Central memory CD8-positive, alpha-beta T cell (primary cell): ENCODE measurements around the gene TMEM91.
"Not testable (repeated sequence)": the region's sequence is repeated elsewhere in the genome, so short reads cannot be mapped to it uniquely, and the experiment has no call there.

ENCODE experiments used
- ATAC-seq: fragments of 150-1000 bp; cut with Tn5 transposase; replicated peaks from 2 replicates; pipeline ENCODE4 v1.10.0; 2022; ENCODE audit warnings: mild to moderate bottlenecking, moderate FRiP score, moderate number of reproducible peaks; ENCODE audit not compliant: poor library complexity, severe bottlenecking; ENCODE audit errors: extremely low read depth
- DNase-seq, 2 donors: peaks; one replicate each; pipeline ENCODE4 v3.0.0; 2021; ENCODE audit warnings: low spot score in 2 of 2
- H3K27ac Mint-ChIP-seq: one replicate; pipeline ENCODE4 v1.8.0; 2022; ENCODE audit warnings: low read depth, mild to moderate bottlenecking, moderate library complexity, mixed read lengths
- H3K27me3 Mint-ChIP-seq: one replicate; pipeline ENCODE4 v1.8.0; 2022; ENCODE audit warnings: mixed read lengths
- H3K36me3 Mint-ChIP-seq: one replicate; pipeline ENCODE4 v1.8.0; 2022; ENCODE audit warnings: mild to moderate bottlenecking, moderate library complexity, mixed read lengths; ENCODE audit not compliant: insufficient read depth
- H3K4me1 Mint-ChIP-seq: one replicate; pipeline ENCODE4 v1.8.0; 2022; ENCODE audit warnings: mixed read lengths
- H3K4me3 Mint-ChIP-seq: one replicate; pipeline ENCODE4 v1.8.0; 2022; ENCODE audit warnings: mild to moderate bottlenecking, moderate library complexity, mixed read lengths
- H3K9me3 Mint-ChIP-seq: one replicate; pipeline ENCODE4 v1.8.0; 2022; ENCODE audit warnings: mixed read lengths

Gene TMEM91

DNA sequence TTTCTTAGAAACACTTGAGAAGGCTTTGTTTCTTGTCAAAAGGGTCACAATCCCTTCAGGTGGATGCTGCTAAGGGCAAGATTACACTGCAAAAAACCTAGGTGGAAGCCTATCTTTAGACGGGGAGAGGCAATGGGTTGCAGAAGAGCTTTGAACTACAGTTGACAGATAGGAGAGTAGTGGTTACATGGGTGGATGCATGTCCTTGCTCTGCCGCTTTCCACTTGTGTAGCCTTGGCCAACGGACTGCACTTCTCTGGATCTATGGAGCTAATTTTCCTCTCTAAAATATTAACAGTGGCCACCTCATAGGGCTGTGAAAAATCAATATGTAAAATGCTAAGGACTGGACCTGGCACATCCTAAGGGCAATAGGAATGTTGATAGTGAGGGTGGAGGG is 22.3 kb downstream of the TMEM91 start:
- no peaks in the 10 kb centered on the region for H3K27me3 Mint-ChIP-seq
- no peak for ATAC-seq
- H3K9me3 Mint-ChIP-seq, result no peaks in the 10 kb centered on the region
- H3K36me3 Mint-ChIP-seq, result peaks cover 19% of the 10 kb centered on the region
- peak overlapping the region; percentile 100 for H3K4me3 Mint-ChIP-seq
- DNase-seq, result no peak
- peak overlapping the region; percentile 98 for H3K27ac Mint-ChIP-seq
- H3K4me1 Mint-ChIP-seq, result peaks cover 55% of the 10 kb centered on the region

- Mint-ChIP-seq H3K4me1 (peaks cover 56% of the 10 kb centered on the region), H3K36me3 (peaks cover 17% of the 10 kb centered on the region), H3K9me3 (no peaks in the 10 kb centered on the region), H3K4me3 (peak overlapping the region; percentile 100), H3K27ac (peak overlapping the region; percentile 61), H3K27me3 (no peaks in the 10 kb centered on the region)
- ATAC-seq (no peak), DNase-seq (no peak)
These were observed 22.8 kb downstream of the TMEM91 start for GRCh38 chr19:41399091-41399490.

DNA sequence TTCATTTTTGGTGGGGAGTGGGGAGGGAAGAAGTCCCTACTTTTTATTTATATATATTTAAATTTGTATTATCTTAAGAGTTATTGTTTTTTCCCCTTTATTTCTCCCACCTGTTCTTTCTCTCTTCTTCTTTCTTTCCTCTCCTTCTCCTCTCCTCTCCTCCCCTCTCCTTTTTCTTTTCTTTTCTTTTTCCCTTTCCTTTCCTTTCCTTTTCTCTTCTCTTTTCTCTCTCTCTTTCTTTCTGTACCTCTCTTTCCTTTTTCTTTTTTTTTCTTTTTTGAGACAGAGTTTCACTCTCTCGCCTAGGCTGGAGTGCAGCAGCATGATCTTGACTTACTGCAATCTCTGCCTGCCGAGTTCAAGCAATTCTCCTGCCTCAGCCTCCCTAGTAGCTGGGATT is 23.2 kb downstream of the TMEM91 start:
- DNase-seq, result no peak
- Mint-ChIP-seq H3K4me3 (peak overlapping the region; percentile 69), H3K4me1 (peaks cover 56% of the 10 kb centered on the region), H3K9me3 (no peaks in the 10 kb centered on the region), H3K27ac (peak overlapping the region; percentile 61), H3K36me3 (peaks cover 17% of the 10 kb centered on the region), H3K27me3 (no peaks in the 10 kb centered on the region)
- no peak for ATAC-seq

DNA sequence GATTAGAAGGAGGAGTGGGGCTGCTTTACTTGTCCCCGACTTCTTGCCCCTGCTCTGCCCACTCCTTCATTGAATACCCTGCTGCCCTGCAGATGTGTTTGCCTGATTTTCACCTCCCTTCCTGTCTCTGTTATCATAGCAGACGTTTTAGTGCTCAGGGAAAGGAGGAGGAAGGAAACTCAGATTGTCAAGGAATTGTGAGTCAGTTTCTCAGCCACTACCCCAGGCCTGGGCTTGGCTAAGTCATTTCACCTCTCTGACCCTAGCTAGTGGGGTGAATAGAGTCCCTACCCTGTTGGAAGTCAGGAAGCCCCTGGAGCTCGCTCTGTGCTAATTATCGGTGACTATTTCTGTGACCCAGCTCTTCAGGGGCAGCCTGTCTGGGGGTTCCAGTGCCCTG is 25.1 kb downstream of the TMEM91 start:
- peaks cover 45% of the 10 kb centered on the region for H3K4me1 Mint-ChIP-seq

GRCh38 chr19:41402010-41402409 is 25.7 kb downstream of the TMEM91 start:
- Mint-ChIP-seq H3K4me1 (peaks cover 48% of the 10 kb centered on the region), H3K27me3 (no peaks in the 10 kb centered on the region), H3K4me3 (no peak overlapping the region), H3K9me3 (no peaks in the 10 kb centered on the region), H3K27ac (no peak overlapping the region), H3K36me3 (peaks cover 18% of the 10 kb centered on the region)
- no peak for DNase-seq
- no peak for ATAC-seq

More for the DNA sequence above, 25.1 kb downstream of the TMEM91 start:
- H3K4me3 Mint-ChIP-seq, result no peak overlapping the region
- no peaks in the 10 kb centered on the region for H3K9me3 Mint-ChIP-seq
- no peaks in the 10 kb centered on the region for H3K27me3 Mint-ChIP-seq
- H3K36me3 Mint-ChIP-seq, result peaks cover 18% of the 10 kb centered on the region
- ATAC-seq (no peak), DNase-seq (no peak)
- no peak overlapping the region for H3K27ac Mint-ChIP-seq

DNA sequence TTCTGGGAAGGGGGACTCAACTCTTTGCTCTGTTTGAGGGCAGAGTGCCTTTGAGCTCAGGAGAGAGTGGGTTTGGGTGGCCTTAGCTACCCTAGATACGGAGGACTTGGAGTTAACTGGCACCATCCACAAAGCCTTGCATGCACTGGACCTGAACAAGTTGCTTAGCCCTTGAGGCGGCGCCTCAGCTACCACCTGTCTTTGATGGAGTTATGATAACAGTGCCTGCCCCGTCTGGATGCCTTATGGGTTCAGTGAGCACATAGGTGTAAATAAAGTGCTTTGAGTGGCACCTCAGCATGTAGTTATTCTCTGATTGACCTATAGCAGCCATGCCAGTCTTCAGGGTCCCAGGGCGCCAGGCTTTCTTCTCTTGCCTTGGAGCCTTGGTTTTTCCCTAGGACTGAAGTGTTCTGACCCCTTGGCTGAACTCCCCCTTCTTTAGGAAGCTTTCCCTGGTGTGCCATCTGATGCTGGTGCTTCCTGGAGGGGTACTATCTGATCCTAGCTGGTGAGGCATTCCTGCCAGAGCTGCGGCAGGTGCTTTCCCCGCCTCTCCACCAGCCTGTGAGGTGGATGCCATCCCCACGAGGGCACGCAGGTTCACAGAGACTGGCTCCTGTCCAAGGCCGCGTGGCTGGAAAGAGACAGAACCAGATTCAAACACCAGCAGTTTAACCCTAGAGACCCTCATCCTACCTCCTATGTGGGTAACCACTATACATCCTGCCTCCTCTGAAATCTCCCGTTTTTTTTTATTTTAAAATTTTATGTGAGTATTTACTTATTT is 27.0 kb downstream of the TMEM91 start:
- Mint-ChIP-seq H3K9me3 (no peaks in the 10 kb centered on the region), H3K27ac (no peak overlapping the region), H3K36me3 (peaks cover 12% of the 10 kb centered on the region), H3K4me1 (peaks cover 38% of the 10 kb centered on the region), H3K27me3 (no peaks in the 10 kb centered on the region), H3K4me3 (no peak overlapping the region)
- ATAC-seq, result no peak
- DNase-seq, result no peak

DNA sequence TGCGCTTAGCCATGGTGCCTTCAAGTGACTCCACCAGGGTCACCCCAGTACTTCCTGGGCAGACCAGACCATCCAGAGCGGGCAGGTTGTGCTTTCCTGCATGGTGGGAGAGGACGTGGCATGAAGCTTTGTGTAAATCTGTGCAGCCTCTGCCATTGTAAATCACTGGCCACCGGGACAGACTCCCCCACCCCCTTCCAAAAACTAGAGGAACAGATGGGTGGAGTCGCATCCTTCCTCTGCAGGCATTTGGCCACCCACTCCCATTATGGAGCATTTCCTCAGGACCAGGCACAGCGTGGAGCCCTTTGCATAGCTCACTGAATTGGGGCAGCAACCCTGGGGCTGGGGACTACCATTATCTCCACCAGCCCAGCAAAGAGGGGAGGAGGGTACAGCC is 29.4 kb downstream of the TMEM91 start:
- H3K27ac Mint-ChIP-seq, result no peak overlapping the region
- ATAC-seq, result no peak
- H3K27me3 Mint-ChIP-seq, result no peaks in the 10 kb centered on the region
- no peak overlapping the region for H3K4me3 Mint-ChIP-seq
- H3K9me3 Mint-ChIP-seq, result no peaks in the 10 kb centered on the region
- peaks cover 10% of the 10 kb centered on the region for H3K36me3 Mint-ChIP-seq
- no peak for DNase-seq
- peaks cover 37% of the 10 kb centered on the region for H3K4me1 Mint-ChIP-seq

DNA sequence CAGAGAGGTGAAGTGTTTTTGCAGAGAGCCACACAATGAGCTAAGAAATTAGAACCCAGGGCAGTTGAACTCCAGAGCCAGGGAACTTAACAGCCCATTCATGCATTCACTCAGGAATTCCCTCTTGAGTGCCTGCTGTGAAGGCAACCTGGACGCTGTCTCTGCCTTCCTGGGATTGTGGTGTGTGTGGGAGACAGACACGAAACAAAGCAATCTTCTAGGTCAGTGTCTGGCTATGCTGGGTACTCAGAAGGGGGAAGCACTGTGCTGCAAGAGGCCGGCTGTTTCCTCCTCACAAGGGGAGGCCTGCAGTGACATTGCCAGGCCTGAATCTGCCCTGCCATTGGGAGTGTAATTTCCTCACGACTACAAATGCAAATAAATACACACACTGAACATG is 30.9 kb downstream of the TMEM91 start:
- Mint-ChIP-seq H3K9me3 (no peaks in the 10 kb centered on the region), H3K36me3 (peaks cover 11% of the 10 kb centered on the region), H3K4me1 (peaks cover 30% of the 10 kb centered on the region), H3K27me3 (no peaks in the 10 kb centered on the region), H3K4me3 (no peak overlapping the region), H3K27ac (no peak overlapping the region)
- ATAC-seq, result no peak
- no peak for DNase-seq

- DNase-seq (no peak), ATAC-seq (no peak)
- H3K36me3 Mint-ChIP-seq, result peaks cover 10% of the 10 kb centered on the region
- H3K4me1 Mint-ChIP-seq, result peaks cover 25% of the 10 kb centered on the region
- no peaks in the 10 kb centered on the region for H3K27me3 Mint-ChIP-seq
- H3K4me3 Mint-ChIP-seq, result no peak overlapping the region
- H3K9me3 Mint-ChIP-seq, result no peaks in the 10 kb centered on the region
- H3K27ac Mint-ChIP-seq, result no peak overlapping the region
These were observed 31.9 kb downstream of the TMEM91 start for GRCh38 chr19:41408256-41408655.

GRCh38 chr19:41408846-41409245 is 32.5 kb downstream of the TMEM91 start:
- H3K4me1 Mint-ChIP-seq, result peaks cover 20% of the 10 kb centered on the region
- not testable (repeated sequence) for H3K36me3 Mint-ChIP-seq, H3K9me3 Mint-ChIP-seq, H3K27ac Mint-ChIP-seq, ATAC-seq, DNase-seq, H3K4me3 Mint-ChIP-seq, H3K27me3 Mint-ChIP-seq

DNA sequence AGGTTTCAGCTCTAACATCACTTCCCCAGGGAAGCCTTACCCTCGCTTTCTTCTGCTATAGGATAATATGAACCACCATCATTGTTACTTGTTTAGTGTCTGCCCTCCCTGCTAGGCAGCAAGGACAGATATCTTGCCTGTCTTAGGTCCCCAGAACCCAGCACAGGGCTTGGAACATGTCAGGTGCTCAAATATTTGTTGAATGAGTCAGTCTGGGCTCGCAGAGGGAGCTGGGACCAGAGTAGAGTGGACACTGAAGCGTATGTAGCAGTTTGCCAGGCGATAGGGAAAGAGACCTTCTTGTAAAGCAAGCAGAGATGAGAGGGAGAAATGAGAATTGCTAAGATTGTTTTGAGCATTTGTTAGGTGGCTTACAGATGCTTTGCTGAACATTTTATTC is 33.0 kb downstream of the TMEM91 start:
- H3K4me1 Mint-ChIP-seq, result peaks cover 20% of the 10 kb centered on the region
- DNase-seq (no peak), ATAC-seq (no peak)
- peaks cover 11% of the 10 kb centered on the region for H3K36me3 Mint-ChIP-seq
- H3K27me3 Mint-ChIP-seq, result no peaks in the 10 kb centered on the region
- no peak overlapping the region for H3K27ac Mint-ChIP-seq
- H3K4me3 Mint-ChIP-seq, result no peak overlapping the region
- H3K9me3 Mint-ChIP-seq, result no peaks in the 10 kb centered on the region

GRCh38 chr19:41410336-41411054 is 34.2 kb downstream of the TMEM91 start:
- Mint-ChIP-seq H3K27ac (no peak overlapping the region), H3K9me3 (no peaks in the 10 kb centered on the region), H3K36me3 (peaks cover 15% of the 10 kb centered on the region), H3K4me3 (no peak overlapping the region), H3K27me3 (no peaks in the 10 kb centered on the region), H3K4me1 (peaks cover 20% of the 10 kb centered on the region)
- ATAC-seq, result no peak
- DNase-seq, result no peak
